H1 (cell line): ENCODE measurements around the gene GNB1. TPM values are rescaled to one million over a fixed set of nuclear protein-coding genes. Genes with fewer than 3 reads are reported as not detected.

Source experiments
- CTCF ChIA-PET: fragments of 300-600 bp; sonication (Branson Sonifier 250); formaldehyde crosslinking; loops from one replicate; lab custom pipeline; 2021; ENCODE audit not compliant: partially characterized antibody; lab: Charles Lee
- POLR2A ChIA-PET: fragments of 300-600 bp; sonication (Branson Sonifier 250); formaldehyde crosslinking; loops from one replicate; lab custom pipeline; 2021; ENCODE audit warnings: inconsistent platforms; ENCODE audit not compliant: partially characterized antibody; lab: Charles Lee
- DNase-seq, 2 experiments: peaks; one replicate each; pipeline versions ENCODE4 v3.0.0 to v3.0.0-alpha.2; 2010 to 2022; ENCODE audit warnings: low spot score in 2 of 2, low read depth in 1 of 2, mixed read lengths in 1 of 2
- FAIRE-seq: peaks from 2 replicates; lab custom pipeline; 2011; peaks lifted over from hg19 to GRCh38; lab: Jason Lieb, UNC
- H2AFZ ChIP-seq: 2 replicates; pipeline ENCODE4 v1.8.1; 2012; ENCODE audit warnings: low read length, inconsistent platforms
- H2AK5ac ChIP-seq: 2 replicates; pipeline ENCODE4 v1.6.1; 2013; ENCODE audit warnings: low read depth, low read length
- H2BK120ac ChIP-seq: replicated peaks from 2 replicates; pipeline ENCODE3; 2013; ENCODE audit warnings: low read depth, low read length, inconsistent platforms
- H2BK12ac ChIP-seq: 2 replicates; pipeline ENCODE4 v1.6.1; 2013; ENCODE audit warnings: low read depth, low read length
- H2BK15ac ChIP-seq: 2 replicates; pipeline ENCODE4 v1.6.1; 2013; ENCODE audit warnings: low read length
- H2BK20ac ChIP-seq: 2 replicates; pipeline ENCODE4 v1.6.1; 2013; ENCODE audit warnings: low read length
- H2BK5ac ChIP-seq: 2 replicates; pipeline ENCODE4 v1.6.1; 2013; ENCODE audit warnings: low read depth, low read length
- H3K14ac ChIP-seq: 2 replicates; pipeline ENCODE4 v1.6.1; 2013; ENCODE audit warnings: inconsistent platforms; ENCODE audit not compliant: insufficient read length
- H3K18ac ChIP-seq: 2 replicates; pipeline ENCODE4 v1.6.1; 2013; ENCODE audit warnings: low read length; ENCODE audit errors: extremely low read depth
- H3K23ac ChIP-seq: 2 replicates; pipeline ENCODE4 v1.6.1; 2013; ENCODE audit warnings: inconsistent platforms; ENCODE audit not compliant: insufficient read length
- H3K23me2 ChIP-seq: 2 replicates; pipeline ENCODE4 v1.6.1; 2013; ENCODE audit warnings: low read depth, low read length
- H3K27ac ChIP-seq: 2 replicates; pipeline ENCODE4 v1.6.1; 2011; ENCODE audit warnings: low read depth, low read length, inconsistent platforms
- H3K27me3 ChIP-seq, 4 experiments: replicated peaks in 1 of 4; 1 replicate in 1 of 4; 2 replicates in 3 of 4; pipeline versions ENCODE4 v1.6.1 to v1.8.1; 2011 to 2013; ENCODE audit warnings: low read length in 3 of 4, mild to moderate bottlenecking in 3 of 4, inconsistent platforms in 2 of 4, mixed read lengths in 2 of 4, moderate library complexity in 1 of 4; ENCODE audit not compliant: control insufficient read depth in 3 of 4, insufficient read depth in 3 of 4; ENCODE audit errors: extremely low read depth in 1 of 4
- H3K36me3 ChIP-seq, 4 experiments: 2 replicates each; pipeline versions ENCODE4 v1.6.1 to v1.8.1; 2011 to 2013; ENCODE audit warnings: mild to moderate bottlenecking in 4 of 4, low read length in 3 of 4, moderate library complexity in 2 of 4, control low read depth in 1 of 4, inconsistent platforms in 1 of 4; ENCODE audit not compliant: insufficient read depth in 4 of 4, control insufficient read depth in 2 of 4
- H3K4ac ChIP-seq: replicated peaks from 2 replicates; pipeline ENCODE3; 2013; ENCODE audit warnings: low read length, low read depth, mixed read lengths, inconsistent platforms; ENCODE audit not compliant: insufficient read length
- H3K4me1 ChIP-seq, 4 experiments: replicated peaks in 1 of 4; 1 replicate in 1 of 4; 2 replicates in 3 of 4; pipeline versions ENCODE4 v1.6.1 to v1.8.1; 2011 to 2013; ENCODE audit warnings: low read length in 3 of 4, inconsistent platforms in 2 of 4, mixed read lengths in 1 of 4; ENCODE audit not compliant: insufficient read depth in 4 of 4, control insufficient read depth in 3 of 4
- H3K4me2 ChIP-seq, 2 experiments: 2 replicates each; pipeline versions ENCODE4 v1.6.1 to v1.8.1; 2011 to 2013; ENCODE audit warnings: low read depth in 2 of 2, low read length in 2 of 2, control low read depth in 1 of 2, inconsistent platforms in 1 of 2, mild to moderate bottlenecking in 1 of 2; ENCODE audit not compliant: insufficient read depth in 1 of 2
- H3K4me3 ChIP-seq, 4 experiments: fragments of 200-600, 300-600 bp in 1 of 4; sonication (generic), shearing (Covaris generic), sonication (Bioruptor Twin) in 1 of 4; 2 replicates each; pipeline versions ENCODE4 v1.5.1 to v1.8.1; 2011 to 2016; ENCODE audit warnings: low read length in 4 of 4, low read depth in 3 of 4, control low read depth in 2 of 4, inconsistent platforms in 2 of 4, mild to moderate bottlenecking in 2 of 4, mixed read lengths in 1 of 4, moderate library complexity in 1 of 4; ENCODE audit not compliant: insufficient read depth in 2 of 4; ENCODE audit errors: extremely low read depth in 1 of 4
- H3K56ac ChIP-seq: replicated peaks from 2 replicates; pipeline ENCODE3; 2013; ENCODE audit warnings: low read depth, mild to moderate bottlenecking, mixed read lengths, low read length, inconsistent platforms; ENCODE audit not compliant: insufficient read length
- H3K79me1 ChIP-seq: 2 replicates; pipeline ENCODE4 v1.6.1; 2013; ENCODE audit warnings: low read depth, low read length, control low read depth
- H3K79me2 ChIP-seq, 2 experiments: 2 replicates each; pipeline versions ENCODE4 v1.6.1 to v1.8.1; 2012 to 2013; ENCODE audit warnings: low read length in 2 of 2, mild to moderate bottlenecking in 2 of 2, inconsistent platforms in 1 of 2; ENCODE audit not compliant: insufficient read depth in 2 of 2, control insufficient read depth in 1 of 2
- H3K9ac ChIP-seq, 4 experiments: replicated peaks in 1 of 4; 1 replicate in 1 of 4; 2 replicates in 3 of 4; pipeline versions ENCODE4 v1.6.1 to v1.8.1; 2011 to 2013; ENCODE audit warnings: low read depth in 3 of 4, low read length in 3 of 4, control low read depth in 2 of 4, mild to moderate bottlenecking in 2 of 4, moderate library complexity in 2 of 4, inconsistent platforms in 1 of 4; ENCODE audit errors: extremely low read depth in 1 of 4
- H3K9me3 ChIP-seq, 2 experiments: 2 replicates each; pipeline versions ENCODE4 v1.6.1 to v1.8.1; 2012 to 2013; ENCODE audit warnings: mild to moderate bottlenecking in 2 of 2, moderate library complexity in 2 of 2, control low read depth in 1 of 2, inconsistent platforms in 1 of 2, low read depth in 1 of 2, low read length in 1 of 2, mixed read lengths in 1 of 2; ENCODE audit not compliant: insufficient read depth in 2 of 2
- H4K20me1 ChIP-seq, 2 experiments: replicated peaks in 1 of 2; 2 replicates each; pipeline versions ENCODE3 to v1.8.1; 2011 to 2013; ENCODE audit warnings: inconsistent platforms in 2 of 2, low read length in 2 of 2, mild to moderate bottlenecking in 1 of 2; ENCODE audit not compliant: insufficient read depth in 2 of 2, control insufficient read depth in 1 of 2
- H4K5ac ChIP-seq: 2 replicates; pipeline ENCODE4 v1.6.1; 2013; ENCODE audit warnings: low read length, low read depth, mixed read lengths, inconsistent platforms; ENCODE audit not compliant: insufficient read length
- H4K8ac ChIP-seq: 2 replicates; pipeline ENCODE4 v1.8.0; 2013; ENCODE audit warnings: mild to moderate bottlenecking, moderate library complexity, low read length, inconsistent platforms; ENCODE audit not compliant: insufficient read depth; ENCODE audit errors: extremely low read depth
- H4K91ac ChIP-seq: replicated peaks from 2 replicates; pipeline ENCODE3; 2013; ENCODE audit warnings: low read length, mixed read lengths, inconsistent platforms; ENCODE audit not compliant: insufficient read length
- CBX5 ChIP-seq: fragments of 300-800, 300-1000 bp; sonication (generic); IDR thresholded peaks from 2 replicates; pipeline ENCODE4 v1.7.1; 2016; ENCODE audit warnings: antibody characterized with exemption, low read length, low read depth
- FOSL1 ChIP-seq: IDR thresholded peaks from 2 replicates; pipeline ENCODE4 v1.6.1; 2011; ENCODE audit warnings: mild to moderate bottlenecking, low read depth, low read length, moderate library complexity; ENCODE audit not compliant: insufficient read depth
- GABPA ChIP-seq: IDR thresholded peaks from 2 replicates; pipeline ENCODE4 v1.6.1; 2011; ENCODE audit warnings: mild to moderate bottlenecking, low read length, moderate library complexity, borderline replicate concordance; ENCODE audit not compliant: insufficient read depth
- HDAC6 ChIP-seq: IDR thresholded peaks from one replicate; pipeline ENCODE4 v1.7.1; 2012; ENCODE audit warnings: low read depth, mild to moderate bottlenecking, inconsistent platforms, low read length, moderate library complexity
- JUN ChIP-seq: IDR thresholded peaks from 2 replicates; pipeline ENCODE4 v1.6.1; 2011; ENCODE audit warnings: low read depth, mild to moderate bottlenecking, improper control_type of control experiment, low read length
- PHF8 ChIP-seq: fragments of 200-600 bp; sonication (generic); conservative IDR thresholded peaks from 2 replicates; pipeline ENCODE4 v1.7.1; 2012; ENCODE audit warnings: low read depth, mild to moderate bottlenecking, inconsistent platforms, low read length, moderate library complexity
- RNF2 ChIP-seq: fragments of 200-900, 300-1000 bp; sonication (generic); IDR thresholded peaks from 2 replicates; pipeline ENCODE4 v1.7.1; 2016; ENCODE audit warnings: borderline replicate concordance, low read depth, mild to moderate bottlenecking, antibody characterized with exemption, low read length; ENCODE audit not compliant: poor library complexity, severe bottlenecking; ENCODE audit errors: missing control alignments
- RXRA ChIP-seq: IDR thresholded peaks from 2 replicates; pipeline ENCODE4 v1.6.1; 2011; ENCODE audit warnings: low read depth, mild to moderate bottlenecking, low read length, moderate library complexity; ENCODE audit not compliant: insufficient read depth
- SRF ChIP-seq: IDR thresholded peaks from 2 replicates; pipeline ENCODE4 v1.6.1; 2011; ENCODE audit warnings: mild to moderate bottlenecking, low read depth, low read length, moderate library complexity
- TBP ChIP-seq: IDR thresholded peaks from 2 replicates; pipeline ENCODE4 v1.6.1; 2011; ENCODE audit warnings: low read depth, low read length, improper control_type of control experiment
- ZNF274 ChIP-seq: IDR thresholded peaks from 2 replicates; pipeline ENCODE4 v1.7.0; 2012; ENCODE audit warnings: low read length, borderline replicate concordance; ENCODE audit errors: extremely low read depth
- WGBS, 2 experiments: shearing (Covaris generic) in 1 of 2; methylation state at CpG; one replicate each; pipeline versions ENCODE4 v1.1.6 to v1.1.7; 2013 to 2015; ENCODE audit warnings: low lambda C conversion rate in 2 of 2, mixed read lengths in 2 of 2, inconsistent platforms in 1 of 2, low coverage in 1 of 2, missing lambda C conversion rate in 1 of 2; ENCODE audit not compliant: insufficient replicate concordance in 2 of 2, insufficient coverage in 1 of 2, insufficient read length in 1 of 2; ENCODE audit errors: extremely low coverage in 1 of 2, missing lambda C conversion rate in 1 of 2; 5-methylcytosine and 5-hydroxymethylcytosine counted together
- polyA plus RNA-seq, 7 experiments: library from polyadenylated mRNA; depleted of rRNA in 3 of 7; stranded (reverse) in 5 of 7; unstranded in 2 of 7; fragments of >200 nt in 5 of 7; fragments of 200-250 nt in 2 of 7; gene quantifications; 1 replicate in 5 of 7; 2 replicates in 1 of 7; 4 replicates in 1 of 7; pipeline versions ENCODE4 v1.2.1 to v1.2.3, GENCODE V29; 2011 to 2013; ENCODE audit warnings: missing spikeins in 2 of 7, mixed read lengths in 2 of 7
- total RNA-seq: library from RNA; stranded (reverse); fragmentation: NEBNext Ultra II Directional; extraction: Animal tissue kit (Norgen Biotek cat#: 25700); gene quantifications from 2 replicates; pipeline ENCODE4 v1.2.1, GENCODE V29; 2021

Gene GNB1
- total and polyA plus RNA-seq, 2 of the 8 experiments (the other 6 are each of a cell fraction or from before 2014, with no cell fraction given), result 343 to 382 TPM

- Histone ChIP-seq H3K27ac (no peak overlapping the region), H3K79me1 (peaks cover 21% of the 10 kb centered on the region), H3K4me1 (peaks cover 0 to 2% (median under 1%) of the 10 kb centered on the region in 4 experiments; a peak in 3 of 7 replicates), H2BK15ac (no peak overlapping the region), H3K4me2 (no peak overlapping the region), H2AFZ (no peak overlapping the region), H2BK120ac (no peak overlapping the region), H2AK5ac (no peak overlapping the region), H4K91ac (no peak overlapping the region), H3K18ac (no peak overlapping the region), H3K23me2 (no peaks in the 10 kb centered on the region; the same call in 1 of the 2 replicates), H3K4ac (no peak overlapping the region), H4K8ac (no peak overlapping the region), H2BK12ac (no peak overlapping the region), H3K14ac (no peak overlapping the region), H3K56ac (no peak overlapping the region), H2BK5ac (no peak overlapping the region), H3K4me3 (no peak overlapping the region), H4K20me1 (peaks cover 9 to 14% of the 10 kb centered on the region in 2 experiments), H3K23ac (no peak overlapping the region), H2BK20ac (no peak overlapping the region), H3K9ac (no peak overlapping the region), H3K79me2 (peaks cover 16 to 90% of the 10 kb centered on the region in 2 experiments), H3K36me3 (peaks cover 0 to 22% (median 12%) of the 10 kb centered on the region in 4 experiments; a peak in 4 of 8 replicates), H4K5ac (no peak overlapping the region), H3K9me3 (no peaks in the 10 kb centered on the region), H3K27me3 (no peaks in the 10 kb centered on the region)
- DNase-seq (no peak), FAIRE-seq (no peak)
- ChIA-PET POLR2A (interaction anchor here (0.7 kb wide), 1 partner anchor 9 kb away, joined by 4 read pairs; no protein-coding TSS in a partner anchor), CTCF (no interaction called here)
- 93% methylated on average over 3 of the region's 3 CpGs; no CpG with 5 or more reads in 1 of the 2 experiments for WGBS, 2 experiments
- TF ChIP-seq GABPA (no peak), ZNF274 (no peak), JUN (no peak), CBX5 (no peak), FOSL1 (no peak), RNF2 (no peak), HDAC6 (no peak), TBP (no peak), RXRA (no peak), SRF (no peak), PHF8 (no peak)
Measured at GRCh38 chr1:1771096-1771495, 119.8 kb downstream of the GNB1 start.
